Skeletal muscle cell (primary cell): ENCODE results near the gene CDKN1C.

Source experiments
- DNase-seq: peaks from one replicate; pipeline ENCODE4 v3.0.0-alpha.2; 2010; ENCODE audit warnings: low read depth
- H3K4me3 ChIP-seq: 2 replicates; pipeline ENCODE4 v1.5.1; 2011; ENCODE audit warnings: low read depth, mild to moderate bottlenecking, control low read depth, low read length, moderate library complexity

CDKN1C gene

GRCh38 chr11:2837096-2837601 is 48.4 kb downstream of the CDKN1C start:
- H3K4me3 ChIP-seq: no peak overlapping the region

GRCh38 chr11:2836315-2837095 is 49.1 kb downstream of the CDKN1C start:
- H3K4me3 ChIP-seq: no peak overlapping the region
- no peak for DNase-seq

More at GRCh38 chr11:2837096-2837601, 48.4 kb downstream of the CDKN1C start:
- DNase-seq: no peak

GRCh38 chr11:2835751-2836150 is 49.8 kb downstream of the CDKN1C start:
- no peak overlapping the region for H3K4me3 ChIP-seq
- no peak for DNase-seq

- no peak overlapping the region for H3K4me3 ChIP-seq
- no peak for DNase-seq
These were observed 50.3 kb downstream of the CDKN1C start for GRCh38 chr11:2835296-2835695.

- no peak for DNase-seq
- H3K4me3 ChIP-seq: no peak overlapping the region
These were observed 50.9 kb downstream of the CDKN1C start for GRCh38 chr11:2834503-2835273.

GRCh38 chr11:2833716-2834502 is 51.7 kb downstream of the CDKN1C start:
- H3K4me3 ChIP-seq: no peak overlapping the region

More at GRCh38 chr11:2833716-2834502, 51.7 kb downstream of the CDKN1C start:
- no peak for DNase-seq
